ENCODE data around the gene STK32B.

STK32B gene

GRCh38 chr4:5124876-5125275 is 73.6 kb downstream of the STK32B start:
- no peak for DNase-seq (ENCODE audit: low spot score)

- no peak for DNase-seq (ENCODE audit: low spot score)
Observed at GRCh38 chr4:5125321-5125720, 74.0 kb downstream of the STK32B start.

GRCh38 chr4:5126231-5126630 is 75.0 kb downstream of the STK32B start:
- no peak for DNase-seq (ENCODE audit: low spot score)

GRCh38 chr4:5126857-5127256 is 75.6 kb downstream of the STK32B start:
- DNase-seq (ENCODE audit: low spot score): no peak

- DNase-seq (ENCODE audit: low spot score): no peak
Observed at GRCh38 chr4:5127556-5127955, 76.3 kb downstream of the STK32B start.

- peak; percentile 26 for DNase-seq (ENCODE audit: low spot score)
Observed at GRCh38 chr4:5128569-5128968, 77.3 kb downstream of the STK32B start.

- DNase-seq (ENCODE audit: low spot score): no peak
Observed at GRCh38 chr4:5133201-5133600, 81.9 kb downstream of the STK32B start.

GRCh38 chr4:5133933-5134594 is 82.8 kb downstream of the STK32B start:
- DNase-seq (ENCODE audit: low spot score): no peak

GRCh38 chr4:5134620-5135019 is 83.3 kb downstream of the STK32B start:
- DNase-seq (ENCODE audit: low spot score): no peak

GRCh38 chr4:5137226-5137625 is 85.9 kb downstream of the STK32B start:
- no peak for DNase-seq (ENCODE audit: low spot score)

GRCh38 chr4:5137927-5138326 is 86.6 kb downstream of the STK32B start:
- no peak for DNase-seq (ENCODE audit: low spot score)

- DNase-seq (ENCODE audit: low spot score): no peak
Observed at GRCh38 chr4:5138389-5138788, 87.1 kb downstream of the STK32B start.

GRCh38 chr4:5139141-5139540 is 87.9 kb downstream of the STK32B start:
- no peak for DNase-seq (ENCODE audit: low spot score)

GRCh38 chr4:5141802-5142201 is 90.5 kb downstream of the STK32B start:
- DNase-seq (ENCODE audit: low spot score): no peak

- peak; percentile 44 for DNase-seq (ENCODE audit: low spot score)
Observed at GRCh38 chr4:5142726-5143125, 91.4 kb downstream of the STK32B start.

- no peak for DNase-seq (ENCODE audit: low spot score)
Observed at GRCh38 chr4:5143306-5143861, 92.1 kb downstream of the STK32B start.

- DNase-seq (ENCODE audit: low spot score): no peak
Observed at GRCh38 chr4:5143940-5144339, 92.7 kb downstream of the STK32B start.

- DNase-seq (ENCODE audit: low spot score): no peak
Observed at GRCh38 chr4:5144384-5144783, 93.1 kb downstream of the STK32B start.

GRCh38 chr4:5146248-5146647 is 95.0 kb downstream of the STK32B start:
- no peak for DNase-seq (ENCODE audit: low spot score)

GRCh38 chr4:5152521-5152920 is 101.2 kb downstream of the STK32B start:
- no peak for DNase-seq (ENCODE audit: low spot score)

- DNase-seq (ENCODE audit: low spot score): no peak
Observed at GRCh38 chr4:5156682-5157081, 105.4 kb downstream of the STK32B start.

- DNase-seq (ENCODE audit: low spot score): no peak
Observed at GRCh38 chr4:5157791-5158770, 106.8 kb downstream of the STK32B start.

- no peak for DNase-seq (ENCODE audit: low spot score)
Observed at GRCh38 chr4:5158825-5159224, 107.5 kb downstream of the STK32B start.

All from pons (tissue), 1 donor.